BLaER1 treated with 17β-estradiol and CSF1 and Interleukin-3, amounts not matched to agents 10 nM and 100 nM (cell line): Measurements from ENCODE around the gene SLC25A42.

Experiments used
- H3K27ac ChIP-seq, 11 experiments: shearing (Covaris generic); formaldehyde crosslinking; 2 replicates each; pipeline ENCODE4 v1.8.1; 2022
- H3K27me3 ChIP-seq, 11 experiments: shearing (Covaris generic); formaldehyde crosslinking; 2 replicates each; pipeline ENCODE4 v1.8.1; 2022
- H3K36me3 ChIP-seq, 11 experiments: shearing (Covaris generic); formaldehyde crosslinking; 2 replicates each; pipeline ENCODE4 v1.8.1; 2022
- H3K4me1 ChIP-seq, 10 experiments: shearing (Covaris generic); formaldehyde crosslinking; 2 replicates each; pipeline ENCODE4 v1.8.1; 2022
- H3K4me2 ChIP-seq, 11 experiments: shearing (Covaris generic); formaldehyde crosslinking; 2 replicates each; pipeline ENCODE4 v1.8.1; 2022
- H3K4me3 ChIP-seq, 10 experiments: shearing (Covaris generic); formaldehyde crosslinking; 2 replicates each; pipeline ENCODE4 v1.8.1; 2022
- H3K9ac ChIP-seq, 11 experiments: shearing (Covaris generic); formaldehyde crosslinking; 2 replicates each; pipeline ENCODE4 v1.8.1; 2022
- H3K9me3 ChIP-seq, 11 experiments: shearing (Covaris generic); formaldehyde crosslinking; replicated peaks in 1 of 11; 2 replicates each; pipeline ENCODE4 v1.8.1; 2022
- H4K20me1 ChIP-seq, 11 experiments: shearing (Covaris generic); formaldehyde crosslinking; 2 replicates each; pipeline ENCODE4 v1.8.1; 2022
- Cebpa-rat ChIP-seq, 11 experiments: shearing (Covaris generic); IDR thresholded peaks; 2 replicates each; pipeline ENCODE4 v1.8.1; 2022

The SLC25A42 gene

DNA sequence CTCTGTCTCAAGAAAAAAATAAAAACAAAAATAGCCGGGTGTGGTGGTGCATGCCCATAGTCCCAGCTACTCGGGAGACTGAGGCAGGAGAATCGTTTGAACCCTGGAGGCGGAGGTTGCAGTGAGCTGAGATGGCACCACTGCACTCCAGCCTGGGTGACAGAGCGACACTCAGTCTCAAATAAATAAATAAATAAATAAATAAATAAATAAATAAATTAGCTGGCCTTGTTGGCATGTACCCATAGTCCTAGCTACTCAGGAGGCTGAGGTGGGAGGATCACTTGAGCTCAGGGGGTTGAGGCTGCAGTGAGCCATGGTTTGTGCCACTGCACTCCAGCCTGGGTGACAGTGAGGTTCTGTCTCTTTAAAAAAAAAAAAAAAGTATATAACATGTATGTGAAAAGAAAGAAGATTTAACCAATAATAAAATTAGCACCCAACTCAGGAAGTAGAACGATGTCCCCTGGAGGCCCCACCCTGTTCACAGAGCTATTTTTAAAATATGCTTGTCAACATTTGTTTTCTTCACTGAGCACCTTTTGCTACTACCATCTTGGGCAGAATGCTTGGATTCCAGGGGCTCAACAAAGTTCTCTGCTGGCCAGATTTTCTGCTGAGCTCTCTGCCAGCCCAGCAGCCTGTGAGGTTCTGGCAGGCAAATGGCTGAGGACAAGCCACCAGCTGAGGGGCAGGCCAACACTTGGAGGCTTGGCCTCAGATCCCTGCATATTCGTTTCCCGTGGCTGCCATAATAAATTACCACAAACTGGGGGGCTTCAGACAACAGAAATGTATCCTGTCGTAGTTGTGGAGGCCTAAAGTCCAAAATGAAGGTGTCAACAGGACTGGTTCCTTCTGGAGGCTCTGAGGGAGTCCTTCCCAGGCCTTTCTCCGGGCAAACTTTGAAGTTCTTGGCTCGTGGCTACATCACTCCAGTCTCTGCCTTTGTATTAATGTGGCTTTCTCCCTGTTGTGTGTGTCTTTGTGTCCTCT, 5.2 kb downstream of the SLC25A42 start:
- Histone ChIP-seq H3K36me3 (peaks cover 0 to 29% (median 8%) of the 10 kb centered on the region in 11 experiments; a peak in 9 of 22 replicates), H4K20me1 (no peaks in the 10 kb centered on the region), H3K27ac (peak overlapping the region in 9 of 11 experiments; percentile 37 to 73 (median 57); a peak in 19 of 22 replicates), H3K4me1 (peaks cover 41 to 80% (median 67%) of the 10 kb centered on the region in 10 experiments), H3K4me2 (peak overlapping the region; percentile 51 to 99 (median 77)), H3K9ac (peak overlapping the region in 10 of 11 experiments; percentile 3 to 63 (median 44); a peak in 13 of 22 replicates), H3K4me3 (peak overlapping the region in 1 of 10 experiments; percentile 21; a peak in 1 of 20 replicates), H3K27me3 (no peaks in the 10 kb centered on the region), H3K9me3 (no peaks in the 10 kb centered on the region)
- TF ChIP-seq Cebpa-rat (IDR thresholded peaks at IDR 0.05) = no peak

DNA sequence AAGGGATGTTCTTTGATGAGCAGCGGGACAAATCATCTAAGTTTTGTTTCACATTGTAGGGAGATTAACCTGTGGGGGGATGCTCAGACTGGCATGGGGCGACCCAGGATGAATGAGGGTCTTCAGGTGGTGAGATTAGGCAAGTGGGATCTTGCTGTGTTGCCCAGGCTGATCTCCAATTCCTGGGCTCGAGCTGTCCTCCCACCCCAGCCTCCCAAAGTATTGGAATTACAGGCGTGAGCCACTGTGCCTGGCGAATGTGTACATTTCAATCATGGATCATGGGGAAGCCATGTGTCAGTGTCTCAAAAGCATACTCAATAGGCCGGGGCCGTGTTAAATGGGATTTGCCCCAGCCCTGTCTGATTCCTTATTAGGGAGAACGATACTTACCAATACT, 8.1 kb downstream of the SLC25A42 start:
- Histone ChIP-seq H3K27me3 (no peaks in the 10 kb centered on the region), H3K36me3 (peaks cover 0 to 48% (median 21%) of the 10 kb centered on the region in 11 experiments; a peak in 12 of 22 replicates), H3K27ac (peak overlapping the region in 2 of 11 experiments; percentile 11 to 24; a peak in 2 of 22 replicates), H4K20me1 (no peaks in the 10 kb centered on the region), H3K9ac (peak overlapping the region in 2 of 11 experiments; percentile 6 to 32; a peak in 2 of 22 replicates), H3K4me3 (no peak overlapping the region), H3K4me2 (peak overlapping the region in 7 of 11 experiments; percentile 16 to 54 (median 26); a peak in 7 of 22 replicates), H3K4me1 (peaks cover 32 to 68% (median 55%) of the 10 kb centered on the region in 10 experiments), H3K9me3 (no peaks in the 10 kb centered on the region)
- no peak for TF ChIP-seq Cebpa-rat (IDR thresholded peaks at IDR 0.05)

DNA sequence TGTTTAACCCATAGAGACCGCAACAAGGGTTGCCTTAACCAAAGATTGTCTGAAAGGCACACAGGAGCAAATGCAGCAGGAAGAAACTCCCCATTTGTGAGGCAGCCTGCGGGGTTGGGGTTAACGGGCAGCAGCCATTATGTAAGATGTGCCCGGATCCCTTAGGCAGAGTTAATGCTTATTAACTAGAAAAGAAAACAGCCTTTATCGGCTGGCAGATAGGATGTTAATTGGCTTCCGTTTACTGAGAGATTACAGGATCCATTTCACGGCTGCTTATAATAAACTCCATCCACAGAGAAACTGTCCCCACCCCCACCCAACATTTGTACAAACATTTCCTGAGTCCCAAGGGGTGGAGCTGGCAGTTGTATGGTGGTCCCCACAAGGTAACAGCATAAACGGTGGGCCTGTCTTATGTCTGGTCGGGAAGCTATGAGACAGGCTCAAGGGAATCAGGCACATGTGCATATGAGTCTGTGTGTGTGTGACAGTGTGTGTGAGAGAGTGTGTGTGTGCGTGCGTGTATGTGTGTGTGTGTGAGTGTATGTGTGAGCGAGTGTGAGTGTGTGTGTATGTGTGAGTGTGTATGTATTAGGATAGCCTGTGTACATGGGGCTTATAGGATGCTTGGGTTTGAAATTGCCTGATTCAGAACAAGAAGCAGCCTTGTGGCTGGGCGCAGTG, 10.5 kb downstream of the SLC25A42 start:
- peak overlapping the region in 2 of 11 experiments; percentile 7 to 28; a peak in 2 of 22 replicates for H3K9ac ChIP-seq
- H3K36me3 ChIP-seq = peaks cover 0 to 52% (median 24%) of the 10 kb centered on the region in 11 experiments; a peak in 12 of 22 replicates

DNA sequence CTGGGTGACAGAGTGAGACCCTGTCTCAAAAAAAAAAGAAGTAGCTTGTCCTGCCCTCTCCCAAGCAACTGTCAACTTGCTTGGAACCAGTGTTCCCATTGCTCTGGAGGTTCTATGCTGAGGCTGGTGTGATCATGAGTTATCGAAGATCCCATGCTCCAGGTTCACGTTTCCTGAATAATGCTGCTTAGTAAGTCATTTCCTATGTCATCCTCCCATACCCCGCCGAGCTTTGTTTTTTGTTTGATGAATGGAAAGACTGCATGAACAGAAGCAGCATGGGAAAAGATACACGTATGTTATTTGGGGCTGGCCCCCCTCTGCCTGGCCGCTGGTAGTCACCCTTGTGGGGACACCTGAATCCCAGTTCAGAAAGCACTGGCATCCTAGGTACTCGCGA, 11.3 kb downstream of the SLC25A42 start:
- H3K36me3 ChIP-seq = peaks cover 0 to 52% (median 24%) of the 10 kb centered on the region in 11 experiments; a peak in 12 of 22 replicates
- H3K27me3 ChIP-seq = no peaks in the 10 kb centered on the region
- H3K9me3 ChIP-seq = no peaks in the 10 kb centered on the region
- peaks cover 9 to 59% (median 42%) of the 10 kb centered on the region in 10 experiments for H3K4me1 ChIP-seq
- peak overlapping the region in 5 of 11 experiments; percentile 30 to 73 (median 67); a peak in 3 of 22 replicates for H3K27ac ChIP-seq
- H3K9ac ChIP-seq = 0 out of 22 replicates have a peak overlapping the region, but pooled peaks of 1 of the 11 experiments have one; percentile 13
- H4K20me1 ChIP-seq = peaks cover 0 to 4% (median 0%) of the 10 kb centered on the region in 11 experiments; a peak in 1 of 22 replicates
- TF ChIP-seq Cebpa-rat (IDR thresholded peaks at IDR 0.05) = no peak
- H3K4me2 ChIP-seq = no peak overlapping the region
- no peak overlapping the region for H3K4me3 ChIP-seq

More for the DNA sequence above, 10.5 kb downstream of the SLC25A42 start:
- no peak for TF ChIP-seq Cebpa-rat (IDR thresholded peaks at IDR 0.05)
- H4K20me1 ChIP-seq = peaks cover 0 to 4% (median 0%) of the 10 kb centered on the region in 11 experiments; a peak in 1 of 22 replicates
- no peaks in the 10 kb centered on the region for H3K9me3 ChIP-seq
- H3K27me3 ChIP-seq = no peaks in the 10 kb centered on the region
- H3K4me2 ChIP-seq = peak overlapping the region in 3 of 11 experiments; percentile 1 to 18 (median 11); a peak in 3 of 22 replicates
- H3K4me1 ChIP-seq = peaks cover 11 to 62% (median 45%) of the 10 kb centered on the region in 10 experiments
- H3K27ac ChIP-seq = no peak overlapping the region; a peak in 1 of 22 replicates
- no peak overlapping the region for H3K4me3 ChIP-seq

DNA sequence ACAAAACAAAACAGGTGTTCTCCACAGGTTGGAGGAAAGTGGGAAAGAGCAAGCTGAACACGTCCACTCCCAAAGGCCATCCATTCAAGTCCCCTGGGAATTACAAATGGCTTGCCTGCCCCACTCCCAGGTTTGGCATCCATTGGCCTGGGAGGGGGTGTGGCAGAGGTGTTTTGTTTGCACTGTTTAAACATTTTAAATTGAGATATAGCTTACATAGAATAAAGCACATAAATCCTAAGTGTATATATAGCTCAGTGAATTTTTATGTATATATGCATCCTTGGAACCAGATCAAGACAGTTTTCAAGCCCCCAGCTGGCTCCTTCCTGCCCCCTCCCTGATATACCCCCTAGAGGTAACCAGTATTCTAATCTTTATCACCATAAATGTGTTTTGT, 12.7 kb downstream of the SLC25A42 start:
- peak overlapping the region in 8 of 11 experiments; percentile 62 to 78 (median 70); a peak in 16 of 22 replicates for H3K27ac ChIP-seq
- no peaks in the 10 kb centered on the region for H3K27me3 ChIP-seq
- peaks cover 0 to 4% (median 0%) of the 10 kb centered on the region in 11 experiments; a peak in 1 of 22 replicates for H4K20me1 ChIP-seq
- no peak for TF ChIP-seq Cebpa-rat (IDR thresholded peaks at IDR 0.05)
- H3K4me3 ChIP-seq = no peak overlapping the region
- H3K4me1 ChIP-seq = peaks cover 9 to 59% (median 43%) of the 10 kb centered on the region in 10 experiments
- H3K4me2 ChIP-seq = peak overlapping the region; percentile 21 to 76 (median 54); a peak in 21 of 22 replicates
- peak overlapping the region in 8 of 11 experiments; percentile 2 to 62 (median 46); a peak in 11 of 22 replicates for H3K9ac ChIP-seq
- peaks cover 0 to 39% (median 12%) of the 10 kb centered on the region in 11 experiments; a peak in 9 of 22 replicates for H3K36me3 ChIP-seq
- no peaks in the 10 kb centered on the region for H3K9me3 ChIP-seq

DNA sequence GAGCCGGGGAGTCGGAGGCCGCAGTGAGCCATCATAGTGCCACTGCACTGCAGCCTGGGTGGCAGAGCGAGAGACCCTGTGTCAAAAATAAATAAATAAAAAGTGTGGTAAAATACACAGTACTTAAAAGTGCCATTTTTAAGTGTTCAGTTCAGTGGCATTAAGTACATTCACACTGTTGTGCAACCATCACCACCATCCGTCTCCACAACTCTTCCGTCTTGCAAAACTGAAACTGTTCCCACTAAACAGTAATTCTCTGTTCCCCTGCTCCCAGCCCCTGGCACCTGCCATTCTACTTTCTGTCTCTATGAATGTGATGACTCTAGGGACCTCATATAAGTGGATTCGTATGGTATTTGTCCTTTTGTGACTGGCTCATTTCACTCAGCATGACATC, 13.3 kb downstream of the SLC25A42 start:
- Histone ChIP-seq H3K36me3 (peaks cover 0 to 35% (median 12%) of the 10 kb centered on the region in 11 experiments; a peak in 9 of 22 replicates), H3K9ac (peak overlapping the region in 9 of 11 experiments; percentile 2 to 62 (median 44); a peak in 12 of 22 replicates), H3K27ac (peak overlapping the region in 8 of 11 experiments; percentile 62 to 78 (median 70); a peak in 16 of 22 replicates), H3K27me3 (no peaks in the 10 kb centered on the region), H3K9me3 (no peaks in the 10 kb centered on the region), H3K4me3 (0 out of 20 replicates have a peak overlapping the region, but pooled peaks of 1 of the 10 experiments have one; percentile 23), H3K4me1 (peaks cover 9 to 56% (median 39%) of the 10 kb centered on the region in 10 experiments), H3K4me2 (peak overlapping the region; percentile 21 to 76 (median 54)), H4K20me1 (peaks cover 0 to 5% (median 0%) of the 10 kb centered on the region in 11 experiments; a peak in 1 of 22 replicates)
- TF ChIP-seq Cebpa-rat (IDR thresholded peaks at IDR 0.05) = peak in 8 of 11 experiments; percentile 36 to 79 (median 58); a peak in 8 of 22 replicates

DNA sequence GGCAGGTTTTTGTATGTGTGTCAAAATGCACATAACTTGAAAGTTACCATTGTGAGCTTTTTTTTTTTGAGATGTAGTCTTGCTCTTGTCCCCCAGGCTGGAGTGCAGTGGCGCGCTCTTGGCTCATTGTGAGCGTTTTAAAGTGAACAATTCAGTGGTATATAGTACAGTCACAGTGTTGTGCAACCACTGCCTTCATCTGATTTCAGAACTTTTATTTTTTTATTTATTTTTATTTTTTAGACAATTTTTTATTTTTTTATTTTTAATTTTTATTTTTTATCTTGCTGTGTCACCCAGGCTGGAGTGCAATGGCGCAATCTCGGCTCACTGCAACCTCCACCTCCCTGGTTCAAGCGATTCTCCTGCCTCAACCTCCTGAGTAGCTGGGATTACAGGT, 15.0 kb downstream of the SLC25A42 start:
- Histone ChIP-seq H3K9ac (no peak overlapping the region), H3K4me3 (no peak overlapping the region), H4K20me1 (peaks cover 0 to 7% (median 0%) of the 10 kb centered on the region in 11 experiments; a peak in 3 of 22 replicates), H3K4me2 (no peak overlapping the region), H3K27ac (peak overlapping the region in 5 of 11 experiments; percentile 14 to 73 (median 64); a peak in 5 of 22 replicates), H3K36me3 (peaks cover 0 to 33% (median 1%) of the 10 kb centered on the region in 11 experiments; a peak in 9 of 22 replicates), H3K9me3 (no peaks in the 10 kb centered on the region), H3K27me3 (no peaks in the 10 kb centered on the region), H3K4me1 (peaks cover 9 to 42% (median 30%) of the 10 kb centered on the region in 10 experiments)
- TF ChIP-seq Cebpa-rat (IDR thresholded peaks at IDR 0.05) = peak in 1 of 11 experiments; percentile 44; a peak in 3 of 22 replicates

DNA sequence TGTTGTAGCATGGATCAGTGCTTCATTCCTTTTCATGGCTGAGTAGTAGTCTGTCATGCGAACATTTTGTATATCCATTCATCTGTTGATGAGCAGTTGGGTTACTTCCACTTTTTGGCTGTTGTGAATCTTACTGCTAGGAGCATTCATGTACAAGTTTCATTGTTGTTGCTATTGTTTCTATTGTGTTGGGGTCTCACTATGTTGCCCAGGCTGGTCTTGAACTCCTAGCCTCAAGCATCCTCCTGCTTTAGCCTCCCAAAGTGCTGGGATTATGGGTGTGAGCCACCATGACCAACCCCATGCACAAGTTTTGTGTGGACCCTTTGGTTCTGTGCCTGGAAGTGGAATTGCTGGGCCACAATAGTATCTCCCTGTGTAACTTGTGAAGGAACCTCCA, 15.8 kb downstream of the SLC25A42 start:
- no peaks in the 10 kb centered on the region for H3K27me3 ChIP-seq
- H3K9ac ChIP-seq = no peak overlapping the region
- TF ChIP-seq Cebpa-rat (IDR thresholded peaks at IDR 0.05) = no peak

More for the DNA sequence above, 15.8 kb downstream of the SLC25A42 start:
- Histone ChIP-seq H4K20me1 (peaks cover 0 to 11% (median 0%) of the 10 kb centered on the region in 11 experiments; a peak in 3 of 22 replicates), H3K9me3 (no peaks in the 10 kb centered on the region), H3K27ac (no peak overlapping the region), H3K4me1 (peaks cover 9 to 34% (median 26%) of the 10 kb centered on the region in 10 experiments), H3K4me3 (no peak overlapping the region), H3K4me2 (no peak overlapping the region), H3K36me3 (peaks cover 0 to 33% (median 0%) of the 10 kb centered on the region in 11 experiments; a peak in 9 of 22 replicates)
